ENCODE measurements around the gene IPO7. TPM values are rescaled to one million over a fixed set of nuclear protein-coding genes. Genes with fewer than 3 reads are reported as not detected.
"Not testable (repeated sequence)": the region's sequence is repeated elsewhere in the genome, so short reads cannot be mapped to it uniquely, and the experiment has no call there.

The IPO7 gene
- total and polyA plus RNA-seq, 4 donors = 6.4 to 47.1 (median 32.2) TPM

DNA sequence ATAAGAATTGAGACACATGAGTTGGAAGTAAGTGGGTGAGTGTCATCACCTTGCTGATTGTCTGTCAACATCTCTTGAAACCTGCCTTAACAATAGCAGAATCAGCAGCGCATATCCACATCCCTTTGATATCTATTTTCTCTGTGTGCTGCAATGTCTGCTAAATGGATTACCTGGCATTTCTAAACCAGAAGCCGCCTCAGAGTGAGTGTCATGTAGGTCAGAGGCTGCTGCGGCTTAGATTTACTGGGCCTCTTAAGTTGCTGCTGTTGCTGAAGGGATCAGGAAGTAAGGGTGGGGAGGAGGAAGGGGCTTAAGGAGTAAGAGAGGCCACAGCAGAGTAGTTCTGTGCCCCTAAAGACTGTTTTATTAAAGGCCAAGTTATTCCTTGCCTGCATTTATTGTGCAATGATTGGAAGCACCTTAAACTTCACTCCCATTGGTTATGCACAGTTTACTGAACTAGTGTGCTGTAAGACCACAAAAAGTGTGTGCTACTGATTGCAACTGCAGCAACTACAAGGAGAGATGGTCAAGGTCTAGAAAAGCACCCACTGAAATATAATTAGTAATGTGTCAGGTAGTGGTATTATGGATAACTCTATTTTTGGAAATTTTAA lies 40.3 kb upstream of the IPO7 start:
- no peak overlapping the region for H3K9ac ChIP-seq (ENCODE audit: low read depth in 1 of 2, low read length in 2 of 2)
- no peak overlapping the region for H3K27ac ChIP-seq (ENCODE audit: low read depth in 1 of 2, low read length in 2 of 2)
- no peak for TF ChIP-seq NR2F2 (IDR thresholded peaks at IDR 0.05)
- TF ChIP-seq YY1 (IDR thresholded peaks at IDR 0.05) = no peak
- no peak for DNase-seq (ENCODE audit: low spot score)
- no peaks in the 10 kb centered on the region for H3K36me3 ChIP-seq (ENCODE audit: control insufficient read depth in 4 of 4, insufficient read depth in 3 of 4, low read depth in 1 of 4, low read length in 3 of 4)
- H3K27me3 ChIP-seq (ENCODE audit: control insufficient read depth in 4 of 4, insufficient read depth in 4 of 4, low read length in 3 of 4) = no peaks in the 10 kb centered on the region
- no peaks in the 10 kb centered on the region for H3K4me1 ChIP-seq (ENCODE audit: control insufficient read depth in 4 of 4, insufficient read depth in 4 of 4, low read length in 3 of 4)
- no peak overlapping the region for H3K4me3 ChIP-seq (ENCODE audit: low read depth in 1 of 3, low read length in 3 of 3)
- WGBS = 84% methylated on average over 3 of the region's 3 CpGs
- no peaks in the 10 kb centered on the region for H3K9me3 ChIP-seq (ENCODE audit: control insufficient read depth in 4 of 4, low read length in 3 of 4)

DNA sequence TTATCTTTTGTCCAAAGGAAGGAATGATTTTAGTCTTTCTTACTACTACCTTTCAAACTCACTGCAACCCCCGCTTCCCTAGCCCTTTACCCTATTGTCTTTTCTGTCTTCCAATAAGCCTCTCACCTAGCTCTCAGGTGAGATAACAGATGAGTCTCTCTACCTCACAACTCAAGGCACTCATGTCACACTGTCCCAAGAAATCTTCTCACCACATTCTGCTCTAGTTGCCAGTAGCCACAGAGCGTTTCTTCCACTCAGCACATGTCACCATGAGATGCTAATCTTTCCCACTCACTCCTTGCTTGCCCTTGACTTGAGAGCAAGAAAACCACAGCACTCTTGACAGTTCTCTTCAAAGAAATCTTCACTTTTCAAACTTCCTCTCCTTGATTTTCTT lies 37.4 kb upstream of the IPO7 start:
- H3K4me1 ChIP-seq (ENCODE audit: control insufficient read depth in 4 of 4, insufficient read depth in 4 of 4, low read length in 3 of 4) = no peaks in the 10 kb centered on the region
- TF ChIP-seq FOXA1 (IDR thresholded peaks at IDR 0.05) (no peak), YY1 (IDR thresholded peaks at IDR 0.05) (no peak)
- 80% methylated on average over 2 of the region's 2 CpGs for WGBS
- no peaks in the 10 kb centered on the region for H3K36me3 ChIP-seq (ENCODE audit: control insufficient read depth in 4 of 4, insufficient read depth in 3 of 4, low read depth in 1 of 4, low read length in 3 of 4)
- H3K9ac ChIP-seq (ENCODE audit: low read depth in 1 of 2, low read length in 2 of 2) = no peak overlapping the region
- H3K27ac ChIP-seq (ENCODE audit: low read depth in 1 of 2, low read length in 2 of 2) = no peak overlapping the region
- H3K4me3 ChIP-seq (ENCODE audit: low read depth in 1 of 3, low read length in 3 of 3) = no peak overlapping the region
- no peaks in the 10 kb centered on the region for H3K9me3 ChIP-seq (ENCODE audit: control insufficient read depth in 4 of 4, low read length in 3 of 4)
- no peaks in the 10 kb centered on the region for H3K27me3 ChIP-seq (ENCODE audit: control insufficient read depth in 4 of 4, insufficient read depth in 4 of 4, low read length in 3 of 4)
- no peak for DNase-seq (ENCODE audit: low spot score)

- not testable (repeated sequence) for H3K4me3 ChIP-seq (ENCODE audit: low read depth in 1 of 3, low read length in 3 of 3); DNase-seq (ENCODE audit: low spot score); H3K36me3 ChIP-seq (ENCODE audit: control insufficient read depth in 4 of 4, insufficient read depth in 3 of 4, low read depth in 1 of 4, low read length in 3 of 4); H3K4me1 ChIP-seq (ENCODE audit: control insufficient read depth in 4 of 4, insufficient read depth in 4 of 4, low read length in 3 of 4); H3K27ac ChIP-seq (ENCODE audit: low read depth in 1 of 2, low read length in 2 of 2); H3K9me3 ChIP-seq (ENCODE audit: control insufficient read depth in 4 of 4, low read length in 3 of 4); H3K9ac ChIP-seq (ENCODE audit: low read depth in 1 of 2, low read length in 2 of 2); H3K27me3 ChIP-seq (ENCODE audit: control insufficient read depth in 4 of 4, insufficient read depth in 4 of 4, low read length in 3 of 4)
- 74% methylated on average over 4 of the region's 4 CpGs for WGBS
These were observed 36.7 kb upstream of the IPO7 start for GRCh38 chr11:9347779-9348178.

DNA sequence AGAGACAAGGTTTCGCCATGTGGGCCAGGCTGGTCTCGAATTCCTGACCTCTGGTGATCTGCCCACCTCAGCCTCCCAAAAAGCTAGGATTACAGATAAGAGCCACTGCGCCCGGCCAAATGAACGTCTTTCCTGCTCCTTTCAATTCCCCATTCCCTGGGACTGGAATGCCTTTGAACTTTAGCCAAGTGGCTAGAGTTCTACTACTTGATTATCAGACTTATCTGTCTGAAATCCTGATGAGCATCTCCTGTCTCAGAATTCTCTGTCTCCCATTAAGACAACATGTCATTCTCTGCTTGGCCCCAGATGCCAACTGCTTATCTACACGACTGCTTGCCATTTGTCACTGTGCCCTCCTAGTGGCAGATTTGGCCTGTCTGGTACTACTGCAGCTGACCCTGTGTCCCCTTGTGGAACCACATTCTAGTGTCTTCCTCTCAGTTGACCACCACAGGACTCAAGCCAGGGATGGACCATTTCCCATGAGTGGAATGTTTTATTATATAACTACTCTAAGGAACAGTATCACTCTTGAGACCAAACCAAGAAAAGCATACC lies 33.1 kb upstream of the IPO7 start:
- TF ChIP-seq, protein P1, sequence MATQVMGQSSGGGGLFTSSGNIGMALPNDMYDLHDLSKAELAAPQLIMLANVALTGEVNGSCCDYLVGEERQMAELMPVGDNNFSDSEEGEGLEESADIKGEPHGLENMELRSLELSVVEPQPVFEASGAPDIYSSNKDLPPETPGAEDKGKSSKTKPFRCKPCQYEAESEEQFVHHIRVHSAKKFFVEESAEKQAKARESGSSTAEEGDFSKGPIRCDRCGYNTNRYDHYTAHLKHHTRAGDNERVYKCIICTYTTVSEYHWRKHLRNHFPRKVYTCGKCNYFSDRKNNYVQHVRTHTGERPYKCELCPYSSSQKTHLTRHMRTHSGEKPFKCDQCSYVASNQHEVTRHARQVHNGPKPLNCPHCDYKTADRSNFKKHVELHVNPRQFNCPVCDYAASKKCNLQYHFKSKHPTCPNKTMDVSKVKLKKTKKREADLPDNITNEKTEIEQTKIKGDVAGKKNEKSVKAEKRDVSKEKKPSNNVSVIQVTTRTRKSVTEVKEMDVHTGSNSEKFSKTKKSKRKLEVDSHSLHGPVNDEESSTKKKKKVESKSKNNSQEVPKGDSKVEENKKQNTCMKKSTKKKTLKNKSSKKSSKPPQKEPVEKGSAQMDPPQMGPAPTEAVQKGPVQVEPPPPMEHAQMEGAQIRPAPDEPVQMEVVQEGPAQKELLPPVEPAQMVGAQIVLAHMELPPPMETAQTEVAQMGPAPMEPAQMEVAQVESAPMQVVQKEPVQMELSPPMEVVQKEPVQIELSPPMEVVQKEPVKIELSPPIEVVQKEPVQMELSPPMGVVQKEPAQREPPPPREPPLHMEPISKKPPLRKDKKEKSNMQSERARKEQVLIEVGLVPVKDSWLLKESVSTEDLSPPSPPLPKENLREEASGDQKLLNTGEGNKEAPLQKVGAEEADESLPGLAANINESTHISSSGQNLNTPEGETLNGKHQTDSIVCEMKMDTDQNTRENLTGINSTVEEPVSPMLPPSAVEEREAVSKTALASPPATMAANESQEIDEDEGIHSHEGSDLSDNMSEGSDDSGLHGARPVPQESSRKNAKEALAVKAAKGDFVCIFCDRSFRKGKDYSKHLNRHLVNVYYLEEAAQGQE (IDR thresholded peaks at IDR 0.05) = no peak
- TF ChIP-seq, protein P2, sequence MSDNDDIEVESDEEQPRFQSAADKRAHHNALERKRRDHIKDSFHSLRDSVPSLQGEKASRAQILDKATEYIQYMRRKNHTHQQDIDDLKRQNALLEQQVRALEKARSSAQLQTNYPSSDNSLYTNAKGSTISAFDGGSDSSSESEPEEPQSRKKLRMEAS (IDR thresholded peaks at IDR 0.05) = no peak
- TF ChIP-seq, protein P3, sequence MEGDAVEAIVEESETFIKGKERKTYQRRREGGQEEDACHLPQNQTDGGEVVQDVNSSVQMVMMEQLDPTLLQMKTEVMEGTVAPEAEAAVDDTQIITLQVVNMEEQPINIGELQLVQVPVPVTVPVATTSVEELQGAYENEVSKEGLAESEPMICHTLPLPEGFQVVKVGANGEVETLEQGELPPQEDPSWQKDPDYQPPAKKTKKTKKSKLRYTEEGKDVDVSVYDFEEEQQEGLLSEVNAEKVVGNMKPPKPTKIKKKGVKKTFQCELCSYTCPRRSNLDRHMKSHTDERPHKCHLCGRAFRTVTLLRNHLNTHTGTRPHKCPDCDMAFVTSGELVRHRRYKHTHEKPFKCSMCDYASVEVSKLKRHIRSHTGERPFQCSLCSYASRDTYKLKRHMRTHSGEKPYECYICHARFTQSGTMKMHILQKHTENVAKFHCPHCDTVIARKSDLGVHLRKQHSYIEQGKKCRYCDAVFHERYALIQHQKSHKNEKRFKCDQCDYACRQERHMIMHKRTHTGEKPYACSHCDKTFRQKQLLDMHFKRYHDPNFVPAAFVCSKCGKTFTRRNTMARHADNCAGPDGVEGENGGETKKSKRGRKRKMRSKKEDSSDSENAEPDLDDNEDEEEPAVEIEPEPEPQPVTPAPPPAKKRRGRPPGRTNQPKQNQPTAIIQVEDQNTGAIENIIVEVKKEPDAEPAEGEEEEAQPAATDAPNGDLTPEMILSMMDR (IDR thresholded peaks at IDR 0.05; ENCODE audit: low read depth, low read length, missing input control) = no peak
- TF ChIP-seq RXRA (IDR thresholded peaks at IDR 0.05) (no peak), FOXA2 (IDR thresholded peaks at IDR 0.05) (no peak), NR2F2 (IDR thresholded peaks at IDR 0.05) (no peak)
- TF ChIP-seq, protein P4, sequence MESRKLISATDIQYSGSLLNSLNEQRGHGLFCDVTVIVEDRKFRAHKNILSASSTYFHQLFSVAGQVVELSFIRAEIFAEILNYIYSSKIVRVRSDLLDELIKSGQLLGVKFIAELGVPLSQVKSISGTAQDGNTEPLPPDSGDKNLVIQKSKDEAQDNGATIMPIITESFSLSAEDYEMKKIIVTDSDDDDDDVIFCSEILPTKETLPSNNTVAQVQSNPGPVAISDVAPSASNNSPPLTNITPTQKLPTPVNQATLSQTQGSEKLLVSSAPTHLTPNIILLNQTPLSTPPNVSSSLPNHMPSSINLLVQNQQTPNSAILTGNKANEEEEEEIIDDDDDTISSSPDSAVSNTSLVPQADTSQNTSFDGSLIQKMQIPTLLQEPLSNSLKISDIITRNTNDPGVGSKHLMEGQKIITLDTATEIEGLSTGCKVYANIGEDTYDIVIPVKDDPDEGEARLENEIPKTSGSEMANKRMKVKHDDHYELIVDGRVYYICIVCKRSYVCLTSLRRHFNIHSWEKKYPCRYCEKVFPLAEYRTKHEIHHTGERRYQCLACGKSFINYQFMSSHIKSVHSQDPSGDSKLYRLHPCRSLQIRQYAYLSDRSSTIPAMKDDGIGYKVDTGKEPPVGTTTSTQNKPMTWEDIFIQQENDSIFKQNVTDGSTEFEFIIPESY (IDR thresholded peaks at IDR 0.05) = no peak
- H3K36me3 ChIP-seq (ENCODE audit: control insufficient read depth in 4 of 4, insufficient read depth in 3 of 4, low read depth in 1 of 4, low read length in 3 of 4) = no peaks in the 10 kb centered on the region
- no peak for DNase-seq (ENCODE audit: low spot score)
- WGBS = 84% methylated on average over 6 of the region's 6 CpGs
- H3K9ac ChIP-seq (ENCODE audit: low read depth in 1 of 2, low read length in 2 of 2) = no peak overlapping the region
- H3K9me3 ChIP-seq (ENCODE audit: control insufficient read depth in 4 of 4, low read length in 3 of 4) = no peaks in the 10 kb centered on the region
- H3K27me3 ChIP-seq (ENCODE audit: control insufficient read depth in 4 of 4, insufficient read depth in 4 of 4, low read length in 3 of 4) = no peaks in the 10 kb centered on the region
- no peak overlapping the region for H3K4me3 ChIP-seq (ENCODE audit: low read depth in 1 of 3, low read length in 3 of 3)
- H3K27ac ChIP-seq (ENCODE audit: low read depth in 1 of 2, low read length in 2 of 2) = no peak overlapping the region
- no peaks in the 10 kb centered on the region for H3K4me1 ChIP-seq (ENCODE audit: control insufficient read depth in 4 of 4, insufficient read depth in 4 of 4, low read length in 3 of 4)
